ENCODE measurements around the gene ABCD1.
"Not testable (repeated sequence)": the region's sequence is repeated elsewhere in the genome, so short reads cannot be mapped to it uniquely, and the experiment has no call there.

The ABCD1 gene

DNA sequence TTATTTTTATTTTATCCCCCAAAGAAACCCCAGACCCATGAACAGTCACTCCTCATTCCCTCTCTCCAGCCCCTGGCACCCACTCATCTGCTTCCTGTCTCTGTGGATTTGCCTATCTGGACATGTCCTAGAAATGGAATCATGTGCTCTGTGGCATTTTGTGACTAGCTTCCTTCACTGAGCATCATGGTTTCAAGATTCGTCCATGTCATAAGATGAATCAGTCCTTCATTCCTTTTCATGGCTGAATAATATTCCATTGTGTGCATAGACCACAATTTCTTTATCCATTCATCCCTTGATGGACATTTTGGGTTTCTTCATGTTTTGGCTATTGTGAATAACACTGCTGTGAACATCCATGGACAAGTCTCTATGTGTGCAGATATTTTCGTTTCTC is 10.2 kb downstream of the ABCD1 start:
- DNase-seq (ENCODE audit: low read depth, low spot score): no peak

DNA sequence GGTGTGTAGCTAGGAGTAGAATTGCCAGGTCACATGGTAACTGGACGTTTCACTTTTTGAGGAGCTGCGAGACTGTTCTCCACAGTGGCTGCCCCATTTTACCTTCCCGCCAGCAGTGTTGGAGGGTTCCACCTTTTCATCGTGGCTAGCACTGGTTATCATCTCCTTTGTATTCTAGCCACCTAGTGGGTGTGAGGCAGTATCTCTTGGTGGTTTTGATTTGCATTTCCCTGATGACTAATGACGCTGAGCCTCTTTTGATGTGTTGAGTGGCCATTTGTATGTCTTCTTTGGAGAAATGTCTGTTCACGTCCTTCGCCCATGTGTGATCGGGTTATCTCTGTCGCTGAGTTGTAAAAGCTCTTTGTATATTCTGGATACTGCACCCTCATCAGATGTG is 10.6 kb downstream of the ABCD1 start:
- no peak for DNase-seq (ENCODE audit: low read depth, low spot score)

DNA sequence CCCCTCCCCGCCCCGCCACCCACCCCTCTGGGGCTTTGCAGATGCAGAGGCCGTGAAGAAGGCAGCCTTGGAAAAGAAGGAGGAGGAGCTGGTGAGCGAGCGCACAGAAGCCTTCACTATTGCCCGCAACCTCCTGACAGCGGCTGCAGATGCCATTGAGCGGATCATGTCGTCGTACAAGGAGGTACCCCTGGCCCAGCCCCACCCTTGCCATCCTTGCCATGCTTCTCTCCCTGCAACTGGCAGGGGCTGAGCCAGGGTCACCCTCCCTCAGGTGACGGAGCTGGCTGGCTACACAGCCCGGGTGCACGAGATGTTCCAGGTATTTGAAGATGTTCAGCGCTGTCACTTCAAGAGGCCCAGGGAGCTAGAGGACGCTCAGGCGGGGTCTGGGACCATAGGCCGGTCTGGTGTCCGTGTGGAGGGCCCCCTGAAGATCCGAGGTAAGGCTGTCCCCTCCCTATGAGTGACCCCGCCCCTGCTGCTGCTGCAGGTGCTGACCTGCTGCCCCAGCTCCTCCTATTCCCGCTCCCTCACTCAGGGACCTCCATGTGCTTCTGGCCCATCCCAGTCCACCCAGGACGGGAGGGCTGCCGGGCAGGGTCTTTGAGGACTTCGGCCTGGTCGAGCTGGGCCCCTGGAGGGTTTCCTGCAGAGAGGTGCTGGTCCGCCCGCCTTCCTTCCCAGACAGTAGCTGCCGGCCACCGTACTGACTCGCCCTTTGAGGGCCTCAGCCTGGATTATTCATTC is 11.6 kb downstream of the ABCD1 start:
- DNase-seq (ENCODE audit: low read depth, low spot score): no peak

DNA sequence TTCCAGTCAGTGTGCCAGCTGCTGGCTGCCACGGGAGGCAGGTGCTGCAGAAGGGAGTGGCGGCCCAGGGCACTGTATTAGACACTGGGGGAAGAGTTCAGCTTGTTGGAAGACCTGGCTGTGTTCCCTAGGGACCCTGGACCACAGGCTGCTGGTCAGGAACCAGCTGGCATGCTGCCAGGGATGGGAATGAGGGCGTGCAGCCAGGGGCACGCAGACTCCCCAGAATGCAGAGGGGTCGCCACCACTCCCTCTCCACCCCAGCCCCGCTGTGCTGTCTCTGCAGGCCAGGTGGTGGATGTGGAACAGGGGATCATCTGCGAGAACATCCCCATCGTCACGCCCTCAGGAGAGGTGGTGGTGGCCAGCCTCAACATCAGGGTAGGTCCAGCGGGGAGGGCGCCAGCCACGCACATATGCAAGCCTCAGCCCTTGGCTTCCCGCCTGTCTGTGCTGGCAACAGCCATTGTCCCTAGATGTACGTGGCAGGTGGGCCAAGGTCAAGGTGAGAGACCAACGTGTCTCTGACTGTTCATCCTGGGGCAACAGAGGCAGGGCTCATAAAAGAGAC is 12.3 kb downstream of the ABCD1 start:
- DNase-seq (ENCODE audit: low read depth, low spot score): no peak

DNA sequence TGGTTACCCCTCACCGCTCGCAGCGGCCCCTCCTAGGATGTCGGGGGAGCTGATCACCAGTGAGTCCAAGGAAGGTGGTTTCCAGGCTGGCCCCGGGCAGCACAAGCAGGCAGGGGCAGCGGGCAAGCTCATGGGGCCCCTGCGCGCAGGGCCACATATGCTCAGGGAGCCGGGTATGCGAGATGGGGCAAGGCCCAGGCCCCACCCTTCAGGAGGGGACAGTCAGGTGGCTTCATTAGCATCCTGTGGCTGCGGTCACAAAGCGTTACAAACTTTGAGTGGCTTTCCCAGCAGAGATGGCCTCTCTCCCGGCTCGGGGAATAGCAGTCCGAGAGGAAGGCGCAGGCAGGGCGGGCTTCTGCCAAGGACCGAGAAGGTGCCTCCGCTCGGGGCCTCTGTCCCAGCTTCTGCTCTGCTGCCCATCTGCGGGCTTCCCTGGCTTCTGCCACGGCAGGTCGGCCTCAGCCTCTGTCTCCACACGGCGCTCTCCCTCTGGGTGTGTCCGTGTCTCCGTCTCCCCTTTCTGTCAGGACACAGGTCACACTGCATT is 13.5 kb downstream of the ABCD1 start:
- no peak for DNase-seq (ENCODE audit: low read depth, low spot score)

DNA sequence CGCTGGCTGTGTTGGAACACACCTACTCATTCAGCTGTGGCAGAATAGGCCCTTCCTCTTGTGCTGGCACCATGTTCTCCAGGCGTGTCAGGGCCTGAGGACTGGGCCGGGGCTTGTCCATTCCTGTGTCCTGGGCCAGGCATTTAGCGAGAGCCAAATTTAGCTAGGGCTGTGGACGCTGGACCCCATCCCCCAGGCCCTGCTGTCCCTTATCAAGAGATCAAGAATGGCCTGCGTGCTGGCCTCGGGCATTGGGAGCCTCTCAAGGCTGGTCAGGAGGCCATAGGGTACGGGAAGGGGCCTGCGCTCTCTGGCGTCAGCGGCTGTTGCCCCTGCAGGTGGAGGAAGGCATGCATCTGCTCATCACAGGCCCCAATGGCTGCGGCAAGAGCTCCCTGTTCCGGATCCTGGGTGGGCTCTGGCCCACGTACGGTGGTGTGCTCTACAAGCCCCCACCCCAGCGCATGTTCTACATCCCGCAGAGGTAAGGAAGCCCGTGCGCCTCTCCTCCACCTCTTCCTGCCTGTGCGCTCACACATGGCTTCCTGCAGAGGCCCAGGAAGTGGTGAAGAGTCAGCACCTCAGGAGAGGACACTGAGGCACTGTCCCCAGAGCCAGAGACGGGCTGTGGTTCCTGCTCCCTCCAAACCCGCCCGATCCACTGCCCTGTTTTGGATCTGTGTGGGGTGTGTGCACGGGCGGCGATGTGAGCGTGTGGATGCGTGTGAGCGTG is 15.3 kb downstream of the ABCD1 start:
- DNase-seq (ENCODE audit: low read depth, low spot score): no peak

DNA sequence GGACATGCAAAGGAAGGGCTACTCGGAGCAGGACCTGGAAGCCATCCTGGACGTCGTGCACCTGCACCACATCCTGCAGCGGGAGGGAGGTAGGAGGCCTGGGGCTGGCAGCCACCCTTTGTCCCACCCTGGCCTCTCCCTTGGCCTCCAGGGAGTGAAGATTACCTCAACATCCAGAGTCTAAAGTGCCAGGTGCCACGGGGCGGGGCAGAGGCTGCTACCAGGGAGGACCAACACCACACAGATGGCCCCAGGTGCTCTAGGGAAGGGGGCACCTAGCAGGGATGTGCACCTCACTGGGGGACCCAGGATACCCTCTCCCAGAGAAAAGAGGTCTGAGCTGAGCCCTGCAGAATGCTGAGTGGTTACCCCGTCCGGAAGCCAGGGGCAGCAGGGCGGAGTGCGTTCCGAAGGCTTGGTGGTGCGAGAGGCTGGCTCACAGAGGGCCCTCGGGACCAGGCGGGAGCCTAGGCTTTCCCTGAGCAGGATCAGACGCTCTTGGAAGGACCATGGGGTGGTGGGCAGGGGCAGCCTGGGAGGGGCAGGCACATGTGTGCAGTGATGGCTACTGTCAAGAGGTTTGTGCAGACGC is 16.1 kb downstream of the ABCD1 start:
- no peak for DNase-seq (ENCODE audit: low read depth, low spot score)

DNA sequence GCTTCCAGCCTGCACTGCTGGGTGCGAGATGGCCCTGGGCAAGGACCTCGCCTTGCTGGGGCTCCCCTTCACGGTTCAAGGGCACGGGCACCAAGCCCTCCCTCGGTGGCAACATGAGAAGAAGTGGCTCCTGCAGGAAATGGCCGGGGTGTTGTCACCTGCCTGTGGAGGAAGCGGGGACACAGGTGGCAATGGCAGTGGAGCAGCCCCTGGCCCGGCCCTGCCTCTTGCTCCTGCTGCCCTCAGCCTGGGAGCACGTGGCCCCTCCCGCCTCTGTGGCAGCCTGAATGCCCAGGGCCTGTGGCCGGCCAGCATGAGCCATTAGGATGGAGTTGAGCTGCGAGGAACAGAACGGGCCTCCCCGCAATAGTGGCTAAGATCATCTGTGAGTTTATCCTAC is 16.8 kb downstream of the ABCD1 start:
- no peak for DNase-seq (ENCODE audit: low read depth, low spot score)

DNA sequence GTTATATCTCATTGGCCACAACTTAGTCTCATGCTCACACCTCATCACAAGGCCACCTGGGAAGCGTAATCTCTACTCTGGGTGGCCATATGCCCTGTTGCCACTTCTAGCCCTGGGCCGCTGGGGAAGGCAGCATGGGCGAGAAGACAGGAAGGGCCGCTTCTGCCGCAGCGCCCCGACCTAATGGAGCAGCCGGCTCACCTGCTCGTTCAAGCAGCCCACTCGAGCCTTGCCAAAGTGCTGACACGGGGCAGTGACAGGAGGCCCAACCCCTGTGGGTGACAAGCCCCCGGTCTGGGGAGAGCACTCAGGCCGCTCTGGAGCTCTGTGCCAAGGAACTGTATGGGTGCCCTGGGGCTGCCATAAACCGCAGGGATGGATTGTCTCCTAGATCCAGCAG is 17.5 kb downstream of the ABCD1 start:
- not testable (repeated sequence) for DNase-seq (ENCODE audit: low read depth, low spot score)

DNA sequence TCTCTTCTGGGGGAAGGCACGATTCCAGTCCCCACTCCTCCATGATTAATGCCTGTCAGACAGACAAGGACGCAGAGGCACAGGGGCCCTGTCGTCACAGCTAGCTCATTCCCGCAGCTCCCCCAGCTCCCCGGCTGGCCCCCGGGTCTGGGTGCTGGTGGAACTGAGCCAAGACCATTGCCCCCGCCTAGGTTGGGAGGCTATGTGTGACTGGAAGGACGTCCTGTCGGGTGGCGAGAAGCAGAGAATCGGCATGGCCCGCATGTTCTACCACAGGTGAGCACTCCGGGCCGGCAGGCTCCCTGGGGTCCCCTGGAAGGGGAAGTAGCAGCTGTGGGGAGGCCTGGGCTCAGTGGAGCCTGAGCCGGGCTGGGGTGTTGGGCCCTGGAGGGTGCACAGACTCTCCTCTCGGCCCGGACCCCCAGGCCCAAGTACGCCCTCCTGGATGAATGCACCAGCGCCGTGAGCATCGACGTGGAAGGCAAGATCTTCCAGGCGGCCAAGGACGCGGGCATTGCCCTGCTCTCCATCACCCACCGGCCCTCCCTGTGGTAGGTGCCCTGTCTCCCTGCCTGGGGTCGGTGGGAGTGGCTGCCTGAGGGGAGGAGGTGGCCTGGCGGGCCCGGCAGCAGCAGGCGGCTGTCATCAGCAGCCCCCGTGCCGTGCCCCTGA is 18.3 kb downstream of the ABCD1 start:
- not testable (repeated sequence) for DNase-seq (ENCODE audit: low read depth, low spot score)

DNA sequence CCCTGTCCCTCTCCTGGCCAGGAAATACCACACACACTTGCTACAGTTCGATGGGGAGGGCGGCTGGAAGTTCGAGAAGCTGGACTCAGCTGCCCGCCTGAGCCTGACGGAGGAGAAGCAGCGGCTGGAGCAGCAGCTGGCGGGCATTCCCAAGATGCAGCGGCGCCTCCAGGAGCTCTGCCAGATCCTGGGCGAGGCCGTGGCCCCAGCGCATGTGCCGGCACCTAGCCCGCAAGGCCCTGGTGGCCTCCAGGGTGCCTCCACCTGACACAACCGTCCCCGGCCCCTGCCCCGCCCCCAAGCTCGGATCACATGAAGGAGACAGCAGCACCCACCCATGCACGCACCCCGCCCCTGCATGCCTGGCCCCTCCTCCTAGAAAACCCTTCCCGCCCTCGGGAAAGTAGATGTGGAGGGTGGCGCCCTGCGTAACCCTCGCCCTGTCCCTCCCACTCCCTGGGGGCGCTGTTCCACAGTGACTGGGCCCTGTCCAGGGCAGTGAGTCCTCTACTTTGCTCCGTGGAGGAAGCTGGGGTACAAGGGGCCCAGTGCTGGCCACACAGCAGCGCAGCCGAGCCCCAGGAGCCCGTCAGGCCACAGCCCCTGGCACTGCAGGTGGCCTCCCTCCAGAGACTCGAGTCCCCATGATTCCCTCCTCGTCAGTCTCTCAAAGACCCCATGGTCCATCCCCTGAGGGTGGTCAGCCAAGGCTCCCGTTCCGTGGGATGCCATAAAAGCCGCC is 19.0 kb downstream of the ABCD1 start:
- not testable (repeated sequence) for DNase-seq (ENCODE audit: low read depth, low spot score)

DNA sequence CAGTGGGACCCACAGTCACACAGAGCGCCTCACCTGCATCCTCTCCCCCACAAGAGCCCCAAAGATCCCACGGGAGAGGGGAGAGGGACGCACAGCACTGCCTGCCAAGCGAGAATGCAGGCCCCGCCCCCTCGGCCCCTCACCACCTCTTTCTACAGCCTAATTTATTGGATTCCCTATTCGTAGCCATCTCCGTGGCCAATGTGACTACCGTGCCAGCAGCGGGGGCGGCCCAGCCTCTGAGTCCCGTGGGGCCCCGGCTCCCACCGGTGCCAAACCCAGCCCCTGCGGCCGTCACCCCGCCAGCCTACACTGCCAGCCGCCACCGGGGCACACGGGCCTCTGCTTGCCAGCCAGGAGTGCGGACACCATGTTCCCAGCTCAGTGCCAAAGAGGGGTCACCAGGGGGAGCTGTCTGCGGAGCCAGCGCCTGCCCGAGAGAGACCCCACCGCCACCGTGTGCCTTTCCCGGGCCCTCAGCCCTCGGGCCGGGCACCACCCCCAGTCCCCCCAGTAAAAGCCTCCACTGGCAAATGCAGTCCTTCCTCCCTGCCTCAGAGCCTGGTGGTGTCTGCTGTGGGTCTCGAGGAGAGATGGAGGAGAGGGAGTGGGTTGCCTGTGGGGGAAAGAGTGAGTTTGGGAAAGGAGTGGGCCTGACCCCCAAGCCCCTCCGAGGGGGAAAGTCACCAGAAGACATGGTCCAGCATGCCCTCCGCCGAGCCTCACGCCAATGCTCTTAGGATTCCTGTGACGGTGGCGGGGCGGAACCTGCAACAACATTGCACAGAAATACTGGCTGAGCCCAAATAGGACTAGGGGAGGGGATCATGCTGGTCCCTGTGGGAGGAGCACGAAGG is 19.8 kb downstream of the ABCD1 start:
- no peak for DNase-seq (ENCODE audit: low read depth, low spot score)

DNA sequence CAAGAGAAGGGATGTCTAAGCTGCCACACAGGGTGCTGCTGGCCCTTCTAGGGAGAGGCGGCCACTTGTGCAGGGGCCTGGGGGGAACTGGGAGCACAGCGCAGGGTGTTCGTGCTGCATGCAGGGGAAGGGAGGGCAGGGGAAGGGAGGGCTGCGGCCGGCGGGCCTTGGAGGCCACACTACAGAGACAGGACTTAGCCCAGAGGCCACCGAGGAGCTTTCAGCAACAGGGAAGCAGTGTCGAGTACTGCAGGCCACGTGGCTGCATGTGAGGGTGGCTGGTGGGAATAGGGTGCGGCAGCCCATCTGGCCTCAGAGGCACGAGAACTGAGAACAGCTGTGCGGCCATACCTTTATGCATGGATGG is 20.4 kb downstream of the ABCD1 start:
- not testable (repeated sequence) for DNase-seq (ENCODE audit: low read depth, low spot score)

DNA sequence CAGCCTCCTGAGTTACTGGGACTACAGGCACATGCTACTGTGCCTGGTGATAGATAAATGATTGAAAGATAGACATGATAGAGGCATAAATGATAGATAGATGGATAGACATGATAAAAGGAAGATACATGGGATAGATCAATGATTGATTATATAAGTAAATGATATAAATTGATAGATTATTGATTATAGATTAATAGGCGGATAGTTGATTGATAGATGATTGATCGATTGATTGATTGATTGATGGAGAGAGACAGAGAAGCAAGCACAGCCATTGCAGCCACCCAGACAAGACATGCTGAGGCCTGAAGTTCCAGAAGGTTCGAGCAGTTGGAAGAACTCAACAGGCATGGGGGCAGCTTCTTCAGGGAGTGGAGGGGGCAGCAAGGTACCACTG is 21.7 kb downstream of the ABCD1 start:
- DNase-seq (ENCODE audit: low read depth, low spot score): no peak

DNA sequence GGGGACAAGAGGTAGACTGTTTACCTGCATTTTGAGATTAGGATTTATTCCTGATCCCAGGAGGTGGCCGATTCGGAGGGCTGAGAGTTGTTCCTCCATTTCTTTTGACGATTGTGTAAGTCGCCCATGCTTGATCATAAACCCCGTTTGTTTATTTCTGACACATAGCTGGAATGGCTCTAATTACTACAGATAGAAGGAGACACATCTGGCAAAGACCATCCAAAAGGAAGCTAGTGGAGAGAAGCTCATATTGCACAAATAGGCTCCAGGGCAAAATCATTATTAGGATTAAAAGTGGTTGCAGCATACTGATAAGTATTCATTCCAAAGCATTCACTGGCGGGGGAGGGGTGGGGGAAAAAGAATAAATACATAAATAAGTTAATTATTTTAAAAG is 22.3 kb downstream of the ABCD1 start:
- not testable (repeated sequence) for DNase-seq (ENCODE audit: low read depth, low spot score)

DNA sequence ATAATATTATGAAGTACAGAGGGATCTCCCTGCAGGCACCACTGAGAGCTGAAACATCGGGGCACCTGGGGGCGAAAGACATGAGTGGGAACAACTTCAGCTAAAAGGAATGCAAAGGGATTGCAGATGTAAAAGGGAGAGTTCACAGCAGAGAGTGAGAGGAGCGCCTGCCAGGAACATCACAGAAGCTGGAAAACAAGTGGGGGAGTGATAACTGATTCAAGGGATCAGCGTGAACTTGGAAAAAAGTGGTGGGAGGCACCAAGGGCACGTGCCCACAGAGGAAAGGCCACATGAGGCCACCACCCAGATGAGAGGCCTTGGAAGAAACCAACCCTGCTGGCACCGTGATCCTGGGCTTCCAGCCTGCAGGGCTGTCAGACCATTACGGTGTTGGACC is 24.4 kb downstream of the ABCD1 start:
- DNase-seq (ENCODE audit: low read depth, low spot score): not testable (repeated sequence)

DNA sequence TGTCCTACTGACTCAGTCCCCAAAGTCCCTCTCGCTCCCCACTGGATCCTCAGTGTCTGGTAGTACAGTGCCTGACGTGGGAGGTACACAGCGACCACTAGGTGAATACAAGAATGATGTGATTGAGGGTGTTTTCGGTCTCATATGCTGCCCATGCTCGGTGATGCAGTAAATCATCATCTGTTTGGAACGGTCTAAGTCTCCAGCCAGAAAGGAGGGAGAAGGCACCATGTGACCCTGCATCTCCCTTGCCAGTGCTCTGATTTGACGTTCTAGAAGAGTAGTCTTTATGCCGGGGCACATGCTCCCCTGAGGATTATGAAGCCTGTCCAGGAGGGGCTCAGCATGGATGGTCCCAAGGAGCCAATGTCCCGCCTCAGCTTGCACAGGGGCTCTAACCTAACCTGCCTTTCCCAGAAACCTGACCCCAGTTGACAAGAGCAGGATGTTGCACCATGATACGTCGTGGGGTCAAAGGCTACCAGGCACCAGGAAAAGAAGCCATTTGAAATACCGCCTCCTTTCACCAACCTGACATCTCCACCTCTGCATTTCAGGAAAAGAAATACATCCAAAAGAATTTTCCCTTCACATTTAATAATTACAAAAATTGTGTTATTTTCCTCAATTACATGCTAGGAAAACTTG is 25.6 kb downstream of the ABCD1 start:
- no peak for DNase-seq (ENCODE audit: low read depth, low spot score)

DNA sequence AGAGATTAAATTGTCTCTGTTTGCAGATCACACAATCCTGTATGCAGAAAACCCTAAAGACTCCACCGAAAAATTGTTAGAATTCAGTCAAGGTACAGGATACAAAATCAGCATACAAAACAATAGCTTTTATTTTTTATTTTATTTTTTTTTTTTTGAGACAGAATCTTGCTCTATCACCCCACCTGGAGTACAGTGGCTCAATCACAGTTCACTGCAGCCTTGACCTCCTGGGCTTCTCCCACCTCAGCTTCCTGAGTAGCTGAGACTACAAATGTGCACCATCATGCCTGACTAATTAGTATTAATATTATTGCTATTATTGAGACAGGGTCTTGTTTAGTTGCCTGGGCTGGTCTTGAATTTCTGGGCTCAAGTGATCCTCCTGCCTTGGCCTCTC is 30.5 kb downstream of the ABCD1 start:
- no peak for DNase-seq (ENCODE audit: low read depth, low spot score)

DNA sequence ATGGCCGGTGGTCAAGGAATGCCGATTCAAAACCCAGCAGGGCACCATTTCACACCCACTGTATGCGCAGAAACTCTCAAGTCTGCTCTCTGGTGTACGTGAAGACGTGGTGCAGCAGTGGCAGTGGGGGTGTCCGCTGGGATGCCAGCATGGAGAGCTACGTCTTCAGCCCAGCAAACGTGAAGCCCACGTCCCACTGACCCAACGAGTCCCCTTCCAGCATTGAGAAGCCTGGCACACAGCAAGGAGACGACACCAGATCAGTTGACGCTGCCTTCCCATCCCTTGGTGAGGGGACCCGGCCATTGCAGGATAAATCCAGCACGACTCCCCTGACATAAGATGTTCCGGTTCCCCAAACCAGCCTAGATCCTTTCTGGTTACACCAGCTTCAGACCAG is 37.2 kb downstream of the ABCD1 start:
- DNase-seq (ENCODE audit: low read depth, low spot score): no peak

All from activated naive CD8-positive, alpha-beta T cell treated with anti-CD3 and anti-CD28 coated beads, Interleukin-2, amount 50 U/mL, for 16 hours (primary cell).